SIG-M5 treated with dmso at 0.1 percent for 504 hours (cell line): ENCODE measurements around the gene HPGDS.

Experiments used
- DNase-seq: peaks from one replicate; lab custom pipeline; 2025; ENCODE audit not compliant: unreplicated experiment; lab: John Stamatoyannopoulos, UW

The HPGDS gene

GRCh38 chr4:94262163-94263016 is 80.2 kb downstream of the HPGDS start:
- DNase-seq = no peak

GRCh38 chr4:94256828-94257227 is 85.8 kb downstream of the HPGDS start:
- DNase-seq = no peak

GRCh38 chr4:94256144-94256783 is 86.4 kb downstream of the HPGDS start:
- DNase-seq = no peak

- no peak for DNase-seq
These were observed 89.6 kb downstream of the HPGDS start for GRCh38 chr4:94253036-94253435.

DNA sequence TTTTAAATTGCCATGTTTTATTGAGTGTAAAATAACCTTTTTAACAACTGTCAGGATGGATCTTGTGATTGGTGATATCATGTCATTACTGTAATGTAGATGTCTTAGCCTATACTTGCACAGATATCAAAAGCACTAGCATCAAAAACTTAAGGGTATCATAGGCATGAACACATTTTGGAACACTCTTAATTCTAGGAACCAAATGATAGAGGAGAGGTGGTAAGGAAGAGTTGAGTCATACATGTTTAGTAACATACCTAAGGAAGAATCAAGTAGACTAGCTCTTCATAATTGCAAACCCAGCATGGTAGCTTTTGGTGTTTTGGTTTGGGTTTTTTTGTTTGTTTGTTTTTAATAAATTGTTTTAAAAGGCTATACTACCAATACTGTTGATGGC is 91.5 kb downstream of the HPGDS start:
- DNase-seq = no peak
